ENCODE measurements around the gene ZNF853. TPM values are rescaled to one million over a fixed set of nuclear protein-coding genes. Genes with fewer than 3 reads are reported as not detected.

Gene ZNF853
- total and polyA plus RNA-seq, 4 donors: 0.04 to 3.0 (median 0.51) TPM

DNA sequence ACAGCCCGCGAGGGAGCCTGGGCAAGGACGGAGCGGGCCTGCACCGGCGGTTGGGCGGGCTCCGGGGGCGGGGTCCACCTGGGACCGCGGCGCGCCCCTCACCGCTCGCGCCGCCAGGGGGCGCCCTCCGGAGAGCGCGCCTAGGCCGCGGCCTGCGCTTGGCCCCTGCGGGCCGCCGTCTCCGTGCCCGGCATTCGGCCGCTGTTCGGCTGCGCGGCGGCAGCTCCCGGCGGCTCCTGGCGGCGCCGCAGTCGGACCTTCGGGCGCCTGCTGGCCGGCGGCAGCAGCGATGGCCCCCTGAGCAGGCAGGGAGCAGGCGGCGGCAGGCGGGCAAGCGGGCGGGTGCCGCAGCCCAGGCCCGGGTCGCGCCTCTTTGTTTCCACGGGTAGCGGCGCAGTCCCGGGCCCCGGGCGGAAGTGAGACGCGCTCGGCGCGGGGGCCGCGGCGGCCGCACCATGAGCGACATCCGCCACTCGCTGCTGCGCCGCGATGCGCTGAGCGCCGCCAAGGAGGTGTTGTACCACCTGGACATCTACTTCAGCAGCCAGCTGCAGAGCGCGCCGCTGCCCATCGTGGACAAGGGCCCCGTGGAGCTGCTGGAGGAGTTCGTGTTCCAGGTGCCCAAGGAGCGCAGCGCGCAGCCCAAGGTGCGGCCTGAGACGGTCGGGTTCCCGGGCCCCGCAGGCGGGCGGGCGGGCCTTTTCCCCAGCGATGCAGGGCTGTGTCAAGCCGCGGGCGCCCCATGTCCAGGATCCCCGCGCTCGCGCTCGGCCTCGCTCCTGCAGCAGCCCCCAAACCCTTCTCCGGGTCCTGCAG lies 25.4 kb upstream of the ZNF853 start, which contains the start of gene INTS15:
Gene INTS15, plus strand, starts transcription at position 193 of the 816 bp plus-strand sequence. Its CDS starts 263 bp downstream, at position 456.
- Histone ChIP-seq H3K27ac (ENCODE audit: low read depth in 1 of 2, low read length in 2 of 2) (peak within 1 kb of the TSS; percentile 71 to 80), H3K4me1 (ENCODE audit: control insufficient read depth in 4 of 4, insufficient read depth in 4 of 4, low read length in 3 of 4) (peaks cover 3 to 12% (median 11%) of the 10 kb centered on the region in 4 donors), H3K4me3 (ENCODE audit: low read depth in 1 of 3, low read length in 3 of 3) (peak within 1 kb of the TSS; percentile 70 to 99 (median 86)), H3K27me3 (ENCODE audit: control insufficient read depth in 4 of 4, insufficient read depth in 4 of 4, low read length in 3 of 4) (no peaks in the 10 kb centered on the region), H3K36me3 (ENCODE audit: control insufficient read depth in 4 of 4, insufficient read depth in 3 of 4, low read depth in 1 of 4, low read length in 3 of 4) (peaks cover 8 to 29% (median 23%) of the 10 kb centered on the region in 4 donors), H3K9ac (ENCODE audit: low read depth in 1 of 2, low read length in 2 of 2) (peak within 1 kb of the TSS; percentile 47 to 64), H3K9me3 (ENCODE audit: control insufficient read depth in 4 of 4, low read length in 3 of 4) (no peaks in the 10 kb centered on the region)
- under 1% methylated on average over 107 of the region's 107 CpGs for WGBS
- no peak for TF ChIP-seq HNF4A (conservative IDR thresholded peaks at IDR 0.05)
- TF ChIP-seq YY1 (IDR thresholded peaks at IDR 0.05): no peak
- TF ChIP-seq, protein P1, sequence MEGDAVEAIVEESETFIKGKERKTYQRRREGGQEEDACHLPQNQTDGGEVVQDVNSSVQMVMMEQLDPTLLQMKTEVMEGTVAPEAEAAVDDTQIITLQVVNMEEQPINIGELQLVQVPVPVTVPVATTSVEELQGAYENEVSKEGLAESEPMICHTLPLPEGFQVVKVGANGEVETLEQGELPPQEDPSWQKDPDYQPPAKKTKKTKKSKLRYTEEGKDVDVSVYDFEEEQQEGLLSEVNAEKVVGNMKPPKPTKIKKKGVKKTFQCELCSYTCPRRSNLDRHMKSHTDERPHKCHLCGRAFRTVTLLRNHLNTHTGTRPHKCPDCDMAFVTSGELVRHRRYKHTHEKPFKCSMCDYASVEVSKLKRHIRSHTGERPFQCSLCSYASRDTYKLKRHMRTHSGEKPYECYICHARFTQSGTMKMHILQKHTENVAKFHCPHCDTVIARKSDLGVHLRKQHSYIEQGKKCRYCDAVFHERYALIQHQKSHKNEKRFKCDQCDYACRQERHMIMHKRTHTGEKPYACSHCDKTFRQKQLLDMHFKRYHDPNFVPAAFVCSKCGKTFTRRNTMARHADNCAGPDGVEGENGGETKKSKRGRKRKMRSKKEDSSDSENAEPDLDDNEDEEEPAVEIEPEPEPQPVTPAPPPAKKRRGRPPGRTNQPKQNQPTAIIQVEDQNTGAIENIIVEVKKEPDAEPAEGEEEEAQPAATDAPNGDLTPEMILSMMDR (IDR thresholded peaks at IDR 0.05; ENCODE audit: low read depth, low read length, missing input control): peak; percentile 94
- TF ChIP-seq, protein P2, sequence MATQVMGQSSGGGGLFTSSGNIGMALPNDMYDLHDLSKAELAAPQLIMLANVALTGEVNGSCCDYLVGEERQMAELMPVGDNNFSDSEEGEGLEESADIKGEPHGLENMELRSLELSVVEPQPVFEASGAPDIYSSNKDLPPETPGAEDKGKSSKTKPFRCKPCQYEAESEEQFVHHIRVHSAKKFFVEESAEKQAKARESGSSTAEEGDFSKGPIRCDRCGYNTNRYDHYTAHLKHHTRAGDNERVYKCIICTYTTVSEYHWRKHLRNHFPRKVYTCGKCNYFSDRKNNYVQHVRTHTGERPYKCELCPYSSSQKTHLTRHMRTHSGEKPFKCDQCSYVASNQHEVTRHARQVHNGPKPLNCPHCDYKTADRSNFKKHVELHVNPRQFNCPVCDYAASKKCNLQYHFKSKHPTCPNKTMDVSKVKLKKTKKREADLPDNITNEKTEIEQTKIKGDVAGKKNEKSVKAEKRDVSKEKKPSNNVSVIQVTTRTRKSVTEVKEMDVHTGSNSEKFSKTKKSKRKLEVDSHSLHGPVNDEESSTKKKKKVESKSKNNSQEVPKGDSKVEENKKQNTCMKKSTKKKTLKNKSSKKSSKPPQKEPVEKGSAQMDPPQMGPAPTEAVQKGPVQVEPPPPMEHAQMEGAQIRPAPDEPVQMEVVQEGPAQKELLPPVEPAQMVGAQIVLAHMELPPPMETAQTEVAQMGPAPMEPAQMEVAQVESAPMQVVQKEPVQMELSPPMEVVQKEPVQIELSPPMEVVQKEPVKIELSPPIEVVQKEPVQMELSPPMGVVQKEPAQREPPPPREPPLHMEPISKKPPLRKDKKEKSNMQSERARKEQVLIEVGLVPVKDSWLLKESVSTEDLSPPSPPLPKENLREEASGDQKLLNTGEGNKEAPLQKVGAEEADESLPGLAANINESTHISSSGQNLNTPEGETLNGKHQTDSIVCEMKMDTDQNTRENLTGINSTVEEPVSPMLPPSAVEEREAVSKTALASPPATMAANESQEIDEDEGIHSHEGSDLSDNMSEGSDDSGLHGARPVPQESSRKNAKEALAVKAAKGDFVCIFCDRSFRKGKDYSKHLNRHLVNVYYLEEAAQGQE (IDR thresholded peaks at IDR 0.05): no peak
- no peak for TF ChIP-seq EGR1 (IDR thresholded peaks at IDR 0.05; ENCODE audit: low read depth in 2 of 2)
- TF ChIP-seq GABPA (IDR thresholded peaks at IDR 0.05 in 1 of 2, conservative IDR thresholded peaks at IDR 0.05 in 1 of 2): peak in 1 of 2 donors; percentile 52
- DNase-seq (ENCODE audit: low spot score): peak; percentile 87

DNA sequence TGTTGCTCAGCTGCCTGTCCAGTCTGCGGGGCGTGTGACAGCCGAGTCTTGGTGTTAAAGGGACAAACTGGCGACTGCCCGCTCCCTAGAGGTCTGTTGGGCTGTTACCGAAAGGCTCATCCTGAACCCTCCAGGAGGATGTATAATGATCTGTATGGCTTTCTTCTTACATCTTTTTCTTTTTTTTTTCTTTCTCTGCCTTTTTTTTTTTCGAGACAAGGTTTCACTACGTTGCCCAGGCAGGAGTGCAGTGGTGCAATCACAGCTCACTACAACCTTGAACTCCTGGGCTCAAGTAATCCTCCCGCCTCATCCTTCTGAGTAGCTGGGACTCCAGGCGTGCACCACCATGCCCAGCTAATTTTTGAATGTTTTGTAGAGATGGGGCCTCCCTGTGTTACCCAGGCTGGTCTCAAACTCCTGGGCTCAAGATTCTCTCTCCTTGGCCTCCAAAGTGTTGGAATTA lies 24.7 kb upstream of the ZNF853 start:
- no peak for DNase-seq (ENCODE audit: low spot score)
- 9% methylated on average over 10 of the region's 10 CpGs for WGBS
- H3K27me3 ChIP-seq (ENCODE audit: control insufficient read depth in 4 of 4, insufficient read depth in 4 of 4, low read length in 3 of 4): no peaks in the 10 kb centered on the region
- H3K36me3 ChIP-seq (ENCODE audit: control insufficient read depth in 4 of 4, insufficient read depth in 3 of 4, low read depth in 1 of 4, low read length in 3 of 4): peaks cover 12 to 32% (median 26%) of the 10 kb centered on the region in 4 donors
- H3K27ac ChIP-seq (ENCODE audit: low read depth in 1 of 2, low read length in 2 of 2): peak overlapping the region; percentile 71 to 80
- H3K9me3 ChIP-seq (ENCODE audit: control insufficient read depth in 4 of 4, low read length in 3 of 4): no peaks in the 10 kb centered on the region
- TF ChIP-seq, protein P2 (IDR thresholded peaks at IDR 0.05): no peak
- no peak for TF ChIP-seq FOXA2 (IDR thresholded peaks at IDR 0.05)
- no peak for TF ChIP-seq RAD21 (IDR thresholded peaks at IDR 0.05)
- no peak for TF ChIP-seq HNF4A (conservative IDR thresholded peaks at IDR 0.05)
- no peak for TF ChIP-seq RXRA (IDR thresholded peaks at IDR 0.05)
- no peak for TF ChIP-seq SP1 (IDR thresholded peaks at IDR 0.05)
- no peak for TF ChIP-seq TAF1 (conservative IDR thresholded peaks at IDR 0.05)
- no peak for TF ChIP-seq JUND (IDR thresholded peaks at IDR 0.05)
- TF ChIP-seq, protein P3, sequence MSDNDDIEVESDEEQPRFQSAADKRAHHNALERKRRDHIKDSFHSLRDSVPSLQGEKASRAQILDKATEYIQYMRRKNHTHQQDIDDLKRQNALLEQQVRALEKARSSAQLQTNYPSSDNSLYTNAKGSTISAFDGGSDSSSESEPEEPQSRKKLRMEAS (IDR thresholded peaks at IDR 0.05): no peak
- TF ChIP-seq, protein P4, sequence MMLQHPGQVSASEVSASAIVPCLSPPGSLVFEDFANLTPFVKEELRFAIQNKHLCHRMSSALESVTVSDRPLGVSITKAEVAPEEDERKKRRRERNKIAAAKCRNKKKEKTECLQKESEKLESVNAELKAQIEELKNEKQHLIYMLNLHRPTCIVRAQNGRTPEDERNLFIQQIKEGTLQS (IDR thresholded peaks at IDR 0.05): no peak
- no peak for TF ChIP-seq NR2F2 (IDR thresholded peaks at IDR 0.05)
- no peak for TF ChIP-seq YY1 (IDR thresholded peaks at IDR 0.05)
- TF ChIP-seq HNF4G (IDR thresholded peaks at IDR 0.05): no peak
- no peak for TF ChIP-seq EGR1 (IDR thresholded peaks at IDR 0.05; ENCODE audit: low read depth in 2 of 2)
- H3K4me3 ChIP-seq (ENCODE audit: low read depth in 1 of 3, low read length in 3 of 3): peak overlapping the region; percentile 70 to 99 (median 86)
- peak overlapping the region; percentile 47 to 64 for H3K9ac ChIP-seq (ENCODE audit: low read depth in 1 of 2, low read length in 2 of 2)
- peaks cover 3 to 12% (median 11%) of the 10 kb centered on the region in 4 donors for H3K4me1 ChIP-seq (ENCODE audit: control insufficient read depth in 4 of 4, insufficient read depth in 4 of 4, low read length in 3 of 4)

Data from liver (tissue), 9 donors.